Heart left ventricle (tissue), 16 donors: ENCODE data around the gene PIGC. TPM values are rescaled to one million over a fixed set of nuclear protein-coding genes. Genes with fewer than 3 reads are reported as not detected.

Experiments
- ATAC-seq, 4 donors: fragments of 200-7000 bp; cut with Tn5 transposase; one replicate each; pipeline ENCODE4 v1.9.1; 2020 to 2022; ENCODE audit warnings: moderate library complexity in 4 of 4, mild to moderate bottlenecking in 3 of 4, moderate number of reproducible peaks in 1 of 4
- DNase-seq, 5 donors: peaks; one replicate each; pipeline ENCODE4 v3.0.0-alpha.2; 2020
- H3K27ac ChIP-seq, 12 donors: fragments of 200-600 bp; sonication (generic) in 4 of 12; one replicate each; pipeline versions ENCODE4 v1.5.0 to v1.8.0; 2016 to 2022; ENCODE audit warnings: mild to moderate bottlenecking in 2 of 12
- H3K27me3 ChIP-seq, 9 donors: fragments of 200-600 bp; sonication (generic) in 2 of 9; one replicate each; pipeline versions ENCODE4 v1.5.1 to v1.8.0; 2016 to 2022; ENCODE audit warnings: mild to moderate bottlenecking in 3 of 9
- H3K36me3 ChIP-seq, 9 donors: fragments of 200-600 bp; sonication (generic) in 2 of 9; one replicate each; pipeline versions ENCODE4 v1.5.0 to v1.8.0; 2018 to 2022; ENCODE audit warnings: mild to moderate bottlenecking in 2 of 9
- H3K4me1 ChIP-seq, 12 donors: fragments of 200-600 bp; sonication (generic) in 4 of 12; one replicate each; pipeline versions ENCODE4 v1.5.0 to v1.8.0; 2016 to 2022; ENCODE audit warnings: mild to moderate bottlenecking in 3 of 12
- H3K4me3 ChIP-seq, 12 donors: fragments of 200-600 bp; sonication (generic) in 4 of 12; one replicate each; pipeline versions ENCODE4 v1.5.0 to v1.8.0; 2017 to 2022; ENCODE audit warnings: mild to moderate bottlenecking in 9 of 12, moderate library complexity in 4 of 12
- H3K9me3 ChIP-seq, 12 donors: fragments of 200-600 bp; sonication (generic) in 4 of 12; one replicate each; pipeline versions ENCODE4 v1.5.0 to v1.8.0; 2016 to 2022; ENCODE audit warnings: mild to moderate bottlenecking in 1 of 12
- CTCF ChIP-seq, 12 donors: fragments of 200-600 bp; sonication (generic) in 4 of 12; IDR thresholded peaks; one replicate each; pipeline versions ENCODE4 v1.5.0 to v1.8.0; 2018 to 2022; ENCODE audit warnings: antibody characterized with exemption in 12 of 12, mild to moderate bottlenecking in 5 of 12
- POLR2A ChIP-seq, 2 donors: fragments of 450-650 bp; IDR thresholded peaks; one replicate each; pipeline ENCODE4 v1.6.1; 2017; ENCODE audit warnings: antibody characterized with exemption in 2 of 2, mild to moderate bottlenecking in 2 of 2, moderate library complexity in 2 of 2
- WGBS, 4 donors: extraction: QIAGEN DNeasy Blood & Tissue Kit in 2 of 4; methylation state at CpG; one replicate each; pipeline versions ENCODE4 v1.1.5 to v1.1.7; 2013 to 2018; 5-methylcytosine and 5-hydroxymethylcytosine counted together
- intact Hi-C, 10 donors: fragments of 100-400 bp; cut with DNase I; formaldehyde crosslinking; loops; one replicate each; pipeline versions ENCODE4 v1.11.1 to v1.14.2; 2022
- polyA plus RNA-seq, 2 donors: library from polyadenylated mRNA; stranded (reverse); fragments of 200-250 nt; gene quantifications; one replicate each; pipeline ENCODE4 v1.2.3, GENCODE V29; 2013
- total RNA-seq, 9 donors: library from RNA; depleted of rRNA in 2 of 9; stranded (reverse); fragments of >200 nt in 2 of 9; fragmentation: NEBNext Ultra II Directional in 3 of 9; extraction: Animal tissue kit (Norgen Biotek cat#: 25700) in 3 of 9; gene quantifications; one replicate each; pipeline versions ENCODE4 v1.1.0 to v1.2.4, GENCODE V29; 2016 to 2023
- donor health status: ischemic (EF 13 %, LVEDD 7.1; RV severe dilation, severe dysfunction).
- donor health status: healthy with polysubstance abuse.
- donor health status: DM: no; HTN: yes; CAD: no.
- donor health status: DM: no; HTN: no; CAD: no.
- donor health status: ischemic (EF 25% LVEDD 6.9; RV normal size, moderate dysfunction).
- donor health status: ischemic (EF 25% LVEDD 5.7; RV mildly dilated, moderate dysfunction).
- donor health status: healthy.
- donor health status: DM: yes; HTN: yes; CAD: no.
- donor health status: ischemic (EF 35%, LVEDD 5.7; RV mildly dilated, moderate dysfunction).
- donor health status: nonischemic (EF 11% LVEDD 7.7; RV severe dilation, severe dysfunction).
- donor health status: DM: yes; HTN: yes; CAD: no.
- donor health status: PGD.
- donor health status: ischemic (EF 29% LVEDD 5.4; RV normal size, mild dysfunction).
- donor health status: nonischemic (EF 23%, LVEDD 6.1; RV moderate dilation, normal function).

PIGC gene
- total and polyA plus RNA-seq, 11 donors = 12.3 to 22.9 (median 15.7) TPM

DNA sequence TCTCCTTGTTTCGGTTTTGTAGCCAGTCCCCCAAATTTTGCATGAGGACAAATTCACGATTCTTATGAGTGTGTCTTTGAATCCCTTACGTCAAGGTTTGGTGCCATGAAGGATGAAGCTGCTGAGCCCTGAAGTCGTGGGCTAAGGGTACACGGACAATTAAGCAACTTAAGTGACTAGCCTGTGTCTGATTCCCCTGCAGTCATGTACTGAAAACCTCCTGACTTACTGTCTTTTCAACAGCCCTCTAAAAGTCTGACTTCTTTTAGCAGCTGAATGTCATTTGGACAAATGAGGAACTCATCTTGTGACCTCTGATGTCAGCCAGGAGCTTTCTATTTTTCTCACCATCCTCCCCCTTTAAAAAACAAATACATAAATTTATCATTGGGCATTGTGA is 50.5 kb downstream of the PIGC start:
- peaks cover 0 to 69% (median 39%) of the 10 kb centered on the region in 12 donors for H3K4me1 ChIP-seq
- no peak for DNase-seq
- intact Hi-C loops = loop anchor here in 6 of 10 donors (5.0 to 10.0 kb wide), 4 partner anchors 36 to 249 kb away; no protein-coding TSS in a partner anchor
- H3K9me3 ChIP-seq = no peaks in the 10 kb centered on the region
- H3K27ac ChIP-seq = peak overlapping the region in 9 of 12 donors; percentile 18 to 78 (median 53)
- 67 to 82% (median 74%) methylated on average over 5 of the region's 5 CpGs for WGBS, 4 donors
- peaks cover 0 to 4% (median 0%) of the 10 kb centered on the region in 9 donors for H3K36me3 ChIP-seq
- no peaks in the 10 kb centered on the region for H3K27me3 ChIP-seq
- H3K4me3 ChIP-seq = no peak overlapping the region
- TF ChIP-seq CTCF (IDR thresholded peaks at IDR 0.05) (no peak), POLR2A (IDR thresholded peaks at IDR 0.05) (no peak)
- ATAC-seq = peak in 2 of 4 donors; percentile 35 to 42

- Histone ChIP-seq H3K4me1 (peaks cover 0 to 56% (median 29%) of the 10 kb centered on the region in 12 donors), H3K36me3 (peaks cover 0 to 4% (median 0%) of the 10 kb centered on the region in 9 donors), H3K27ac (peak overlapping the region in 4 of 12 donors; percentile 52 to 86 (median 56)), H3K9me3 (no peaks in the 10 kb centered on the region), H3K27me3 (no peaks in the 10 kb centered on the region), H3K4me3 (no peak overlapping the region)
- intact Hi-C loops = loop anchor here in 6 of 10 donors (5.0 to 10.0 kb wide), 4 partner anchors 35 to 247 kb away; no protein-coding TSS in a partner anchor
- ATAC-seq (no peak), DNase-seq (no peak)
- 91 to 100% (median 94%) methylated on average over 1 of the region's 1 CpG for WGBS, 4 donors
- no peak for TF ChIP-seq CTCF (IDR thresholded peaks at IDR 0.05)
- TF ChIP-seq POLR2A (IDR thresholded peaks at IDR 0.05) = no peak
These were observed 51.9 kb downstream of the PIGC start for GRCh38 chr1:172391976-172392375.

Other genes with a start within 250 kb of the PIGC start
- gene C1orf105, start 23.4 kb downstream of the PIGC start, total RNA-seq = 10 to 100 TPM in 3 of 9 donors, 1 to 10 TPM in 6; 1.2 to 39.8 (median 6.7) TPM
- 1 to 10 TPM; 1.8 to 9.6 TPM for gene C1orf105, start 23.4 kb downstream of the PIGC start, polyA plus RNA-seq
- gene SUCO, start 89.1 kb upstream of the PIGC start, total RNA-seq = 10 to 100 TPM; 12.8 to 33.4 (median 27.3) TPM
- 10 to 100 TPM in 1 of 2 donors, 1 to 10 TPM in 1; 6.7 to 23.7 TPM for gene SUCO, start 89.1 kb upstream of the PIGC start, polyA plus RNA-seq
- gene FASLG, start 215.0 kb upstream of the PIGC start, total RNA-seq = 1 to 10 TPM in 1 of 9 donors, under 1 TPM in 1, not detected in 7; 0.91 to 1.9 TPM
- gene FASLG, start 215.0 kb upstream of the PIGC start, polyA plus RNA-seq = not detected